Testis (tissue), 3 donors: Measurements from ENCODE around the gene ALDH1L1. TPM values are rescaled to one million over a fixed set of nuclear protein-coding genes. Genes with fewer than 3 reads are reported as not detected.

Source experiments
- DNase-seq: peaks from one replicate; pipeline ENCODE4 v3.0.0-alpha.2; 2019
- H3K27ac ChIP-seq, 2 donors: fragments of 200-600 bp; sonication (generic); one replicate each; pipeline ENCODE4 v1.5.1; 2019
- H3K27me3 ChIP-seq: fragments of 200-600 bp; sonication (generic); one replicate; pipeline ENCODE4 v1.5.1; 2019
- H3K36me3 ChIP-seq: fragments of 200-600 bp; sonication (generic); one replicate; pipeline ENCODE4 v1.5.1; 2017; ENCODE audit warnings: low read depth; ENCODE audit errors: missing control alignments
- H3K4me1 ChIP-seq: fragments of 200-600 bp; sonication (generic); one replicate; pipeline ENCODE4 v1.5.1; 2019
- H3K4me3 ChIP-seq, 2 donors: fragments of 200-600 bp; sonication (generic); one replicate each; pipeline ENCODE4 v1.5.1; 2017 to 2019
- H3K9me3 ChIP-seq: fragments of 200-600 bp; sonication (generic); one replicate; pipeline ENCODE4 v1.5.1; 2017
- CTCF ChIP-seq, 3 experiments: fragments of 450-650 bp in 2 of 3; fragments of 200-600 bp in 1 of 3; sonication (generic) in 1 of 3; IDR thresholded peaks; one replicate each; pipeline ENCODE4 v1.5.1; 2016 to 2019; ENCODE audit warnings: antibody characterized with exemption in 3 of 3, mild to moderate bottlenecking in 2 of 3, moderate library complexity in 1 of 3
- POLR2A ChIP-seq: fragments of 450-650 bp; IDR thresholded peaks from one replicate; pipeline ENCODE4 v1.6.1; 2017; ENCODE audit warnings: antibody characterized with exemption, mild to moderate bottlenecking, moderate library complexity
- WGBS, 2 donors: methylation state at CpG; one replicate each; pipeline ENCODE4 v1.1.5; 2018; 5-methylcytosine and 5-hydroxymethylcytosine counted together
- intact Hi-C: fragments of 100-400 bp; cut with DNase I; formaldehyde crosslinking; loops from one replicate; pipeline ENCODE4 v1.15.1; 2023; ENCODE audit warnings: low total_unique reads
- polyA plus RNA-seq: library from polyadenylated mRNA; stranded (reverse); fragments of 350-450 nt; fragmentation: Illumina TruSeq; extraction: RNeasy Lipid Tissue Mini Kit (QIAGEN cat#74804); gene quantifications from one replicate; pipeline ENCODE4 v1.2.3, GENCODE V29; 2014; ENCODE audit warnings: low read depth, low replicate concordance; ENCODE audit not compliant: insufficient read depth
- total RNA-seq, 2 donors: library from RNA; depleted of rRNA; stranded (reverse); fragments of >200 nt; gene quantifications; one replicate each; pipeline ENCODE4 v1.2.3, GENCODE V29; 2016

ALDH1L1 gene
- total and polyA plus RNA-seq, 3 donors from 2014 or later, result 19.6 to 73.8 (median 67.5) TPM

- Histone ChIP-seq H3K27me3 (no peaks in the 10 kb centered on the region), H3K4me1 (no peaks in the 10 kb centered on the region), H3K27ac (no peak overlapping the region), H3K36me3 (no peaks in the 10 kb centered on the region), H3K9me3 (no peaks in the 10 kb centered on the region), H3K4me3 (no peak overlapping the region)
- intact Hi-C loops, result no loop called here
- TF ChIP-seq CTCF (IDR thresholded peaks at IDR 0.05), result no peak
- no peak for TF ChIP-seq POLR2A
- DNase-seq, result peak; percentile 9
- 90 to 97% methylated on average over 9 to 10 of the region's 10 CpGs for WGBS, 2 donors
Observed at GRCh38 chr3:126111126-126111551, 69.2 kb downstream of the ALDH1L1 start.

- TF ChIP-seq POLR2A, result no peak
- no peak for TF ChIP-seq CTCF (IDR thresholded peaks at IDR 0.05)
- no peaks in the 10 kb centered on the region for H3K4me1 ChIP-seq
- H3K36me3 ChIP-seq, result no peaks in the 10 kb centered on the region
- DNase-seq, result peak; percentile 5
- intact Hi-C loops, result no loop called here
- H3K9me3 ChIP-seq, result no peaks in the 10 kb centered on the region
- 90 to 96% methylated on average over 11 to 12 of the region's 12 CpGs for WGBS, 2 donors
- no peak overlapping the region for H3K4me3 ChIP-seq
- no peaks in the 10 kb centered on the region for H3K27me3 ChIP-seq
- no peak overlapping the region for H3K27ac ChIP-seq
Observed at GRCh38 chr3:126110431-126111125, 69.8 kb downstream of the ALDH1L1 start.

- intact Hi-C loops, result no loop called here
- H3K36me3 ChIP-seq, result no peaks in the 10 kb centered on the region
- DNase-seq, result peak; percentile 9
- 97 to 99% methylated on average over 8 to 10 of the region's 10 CpGs for WGBS, 2 donors
- H3K27ac ChIP-seq, result no peak overlapping the region
- no peaks in the 10 kb centered on the region for H3K27me3 ChIP-seq
- TF ChIP-seq POLR2A (no peak), CTCF (IDR thresholded peaks at IDR 0.05) (no peak)
- no peaks in the 10 kb centered on the region for H3K4me1 ChIP-seq
- no peaks in the 10 kb centered on the region for H3K9me3 ChIP-seq
- no peak overlapping the region for H3K4me3 ChIP-seq
Observed at GRCh38 chr3:126109880-126110235, 70.5 kb downstream of the ALDH1L1 start.

GRCh38 chr3:126109146-126109879, 71.1 kb downstream of the ALDH1L1 start:
- H3K9me3 ChIP-seq, result no peaks in the 10 kb centered on the region
- no peaks in the 10 kb centered on the region for H3K27me3 ChIP-seq
- no peaks in the 10 kb centered on the region for H3K4me1 ChIP-seq
- no peak overlapping the region for H3K4me3 ChIP-seq
- DNase-seq, result peak; percentile 5
- no peak for TF ChIP-seq POLR2A
- TF ChIP-seq CTCF (IDR thresholded peaks at IDR 0.05), result no peak
- H3K36me3 ChIP-seq, result no peaks in the 10 kb centered on the region
- intact Hi-C loops, result no loop called here
- H3K27ac ChIP-seq, result no peak overlapping the region
- WGBS, 2 donors, result 92 to 93% methylated on average over 13 of the region's 13 CpGs
